Neuronal stem cell (in vitro differentiated cells): ENCODE measurements around the gene EWSR1.

Experiments used
- DNase-seq: peaks from one replicate; pipeline ENCODE4 v3.0.0-alpha.2; 2013; ENCODE audit warnings: low spot score
- H2AFZ ChIP-seq: one replicate; pipeline ENCODE4 v1.6.1; 2013; ENCODE audit warnings: mild to moderate bottlenecking, low read length, inconsistent platforms
- H2AK5ac ChIP-seq: 2 replicates; pipeline ENCODE4 v1.6.1; 2013; ENCODE audit warnings: low read depth, mild to moderate bottlenecking, inconsistent platforms, low read length, moderate library complexity, mixed read lengths
- H2BK120ac ChIP-seq: 2 replicates; pipeline ENCODE4 v1.6.1; 2013; ENCODE audit warnings: low read depth, mild to moderate bottlenecking, inconsistent platforms, low read length, moderate library complexity, mixed read lengths
- H2BK12ac ChIP-seq: one replicate; pipeline ENCODE4 v1.6.1; 2013; ENCODE audit warnings: low read length, inconsistent platforms
- H2BK15ac ChIP-seq: 2 replicates; pipeline ENCODE4 v1.6.1; 2013; ENCODE audit warnings: mild to moderate bottlenecking, low read length, inconsistent platforms, mixed read lengths
- H2BK5ac ChIP-seq: one replicate; pipeline ENCODE4 v1.6.1; 2013; ENCODE audit warnings: inconsistent platforms, mild to moderate bottlenecking, low read length, moderate library complexity
- H3K14ac ChIP-seq: one replicate; pipeline ENCODE4 v1.6.1; 2013; ENCODE audit warnings: low read length, inconsistent platforms
- H3K18ac ChIP-seq: 2 replicates; pipeline ENCODE4 v1.6.1; 2013; ENCODE audit warnings: low read length, inconsistent platforms
- H3K23ac ChIP-seq: 2 replicates; pipeline ENCODE4 v1.6.1; 2013; ENCODE audit warnings: low read depth, mild to moderate bottlenecking, mixed read lengths, low read length, inconsistent platforms; ENCODE audit not compliant: poor library complexity
- H3K27ac ChIP-seq: replicated peaks from 3 replicates; pipeline ENCODE4 v1.5.1; 2013; ENCODE audit warnings: low read length, inconsistent platforms
- H3K27me3 ChIP-seq, 3 experiments: 2 replicates each; pipeline ENCODE4 v1.6.1; 2013; ENCODE audit warnings: low read length in 3 of 3, mild to moderate bottlenecking in 2 of 3, inconsistent platforms in 1 of 3, low read depth in 1 of 3, mixed read lengths in 1 of 3, moderate library complexity in 1 of 3; ENCODE audit not compliant: control insufficient read depth in 3 of 3, insufficient read depth in 3 of 3
- H3K36me3 ChIP-seq, 2 donors: replicated peaks in 1 of 2; 2 replicates each; pipeline ENCODE4 v1.6.1; 2013; ENCODE audit warnings: low read length in 2 of 2; ENCODE audit not compliant: control insufficient read depth in 2 of 2, insufficient read depth in 2 of 2
- H3K4ac ChIP-seq: 2 replicates; pipeline ENCODE4 v1.6.1; 2013; ENCODE audit warnings: inconsistent platforms, mild to moderate bottlenecking, low read length, moderate library complexity
- H3K4me1 ChIP-seq, 2 donors: 1 replicate in 1 of 2; 2 replicates in 1 of 2; pipeline ENCODE4 v1.6.1; 2013; ENCODE audit warnings: low read length in 2 of 2, low read depth in 1 of 2; ENCODE audit not compliant: control insufficient read depth in 2 of 2, insufficient read depth in 1 of 2
- H3K4me2 ChIP-seq: one replicate; pipeline ENCODE4 v1.6.1; 2013; ENCODE audit warnings: mild to moderate bottlenecking, low read length, inconsistent platforms; ENCODE audit not compliant: insufficient read depth, poor library complexity, severe bottlenecking
- H3K4me3 ChIP-seq, 2 donors: 2 replicates each; pipeline ENCODE4 v1.5.1; 2013; ENCODE audit warnings: low read length in 2 of 2, mild to moderate bottlenecking in 2 of 2, inconsistent platforms in 1 of 2, moderate library complexity in 1 of 2
- H3K79me1 ChIP-seq: one replicate; pipeline ENCODE4 v1.6.1; 2013; ENCODE audit warnings: low read depth, mild to moderate bottlenecking, inconsistent platforms, low read length, moderate library complexity
- H3K9ac ChIP-seq: one replicate; pipeline ENCODE4 v1.6.1; 2013; ENCODE audit warnings: mild to moderate bottlenecking, low read depth, low read length, inconsistent platforms; ENCODE audit not compliant: poor library complexity
- H3K9me3 ChIP-seq, 2 donors: replicated peaks in 1 of 2; 2 replicates each; pipeline versions ENCODE3 to v1.6.1; 2013; ENCODE audit warnings: low read length in 2 of 2, mild to moderate bottlenecking in 2 of 2, inconsistent platforms in 1 of 2, low read depth in 1 of 2, mixed read lengths in 1 of 2, moderate library complexity in 1 of 2; ENCODE audit not compliant: control insufficient read depth in 2 of 2, insufficient read depth in 1 of 2
- H4K8ac ChIP-seq: one replicate; pipeline ENCODE4 v1.6.1; 2013; ENCODE audit warnings: low read depth, mild to moderate bottlenecking, inconsistent platforms, low read length, moderate library complexity
- H4K91ac ChIP-seq: one replicate; pipeline ENCODE4 v1.6.1; 2013; ENCODE audit warnings: low read length, low read depth, mild to moderate bottlenecking, inconsistent platforms; ENCODE audit not compliant: poor library complexity
- WGBS, 2 donors: extraction: QIAGEN DNeasy Blood & Tissue Kit; methylation state at CpG; one replicate each; pipeline ENCODE4 v1.1.7; 2013; ENCODE audit warnings: missing lambda C conversion rate in 2 of 2, mixed read lengths in 1 of 2; ENCODE audit not compliant: insufficient read length in 2 of 2, insufficient replicate concordance in 1 of 2; ENCODE audit errors: extremely low coverage in 2 of 2; 5-methylcytosine and 5-hydroxymethylcytosine counted together

EWSR1 gene

DNA sequence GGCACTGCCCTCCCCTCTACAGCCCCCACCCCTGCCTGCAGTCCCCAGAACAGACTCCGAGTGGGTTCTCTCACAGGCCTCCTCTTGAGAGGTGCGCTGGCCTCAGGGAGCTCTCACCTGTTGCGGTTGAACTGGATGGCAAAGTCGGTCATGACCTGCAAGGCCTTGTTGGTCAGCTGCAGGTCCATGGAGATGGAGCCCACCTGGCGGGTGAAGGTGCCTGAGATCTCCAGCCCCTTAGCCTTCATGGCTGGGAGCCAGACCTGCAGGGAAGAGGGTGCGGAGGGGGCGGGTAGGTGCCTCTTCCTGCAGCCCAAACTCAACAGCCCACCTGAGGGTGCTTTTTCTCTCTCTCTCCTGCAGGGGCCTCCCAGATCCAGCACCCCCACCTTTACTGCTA, 66.1 kb downstream of the EWSR1 start:
- Histone ChIP-seq H3K23ac (no peak overlapping the region), H3K18ac (no peak overlapping the region), H3K79me1 (no peaks in the 10 kb centered on the region), H4K91ac (no peak overlapping the region), H2BK120ac (no peak overlapping the region), H3K4me2 (no peak overlapping the region), H3K4me1 (peaks cover 4 to 7% of the 10 kb centered on the region in 2 donors), H3K27me3 (no peaks in the 10 kb centered on the region), H3K9me3 (peaks cover 0 to 2% of the 10 kb centered on the region in 2 donors), H2BK12ac (no peak overlapping the region), H4K8ac (peak overlapping the region; percentile 48), H2AFZ (no peak overlapping the region), H3K9ac (no peak overlapping the region), H3K36me3 (peaks cover 34 to 81% of the 10 kb centered on the region in 2 donors), H2BK15ac (no peak overlapping the region), H3K14ac (no peak overlapping the region), H2AK5ac (no peak overlapping the region), H2BK5ac (no peak overlapping the region), H3K4ac (no peak overlapping the region), H3K27ac (no peak overlapping the region), H3K4me3 (no peak overlapping the region)
- WGBS, 2 donors, result no CpG with 5 or more reads among the region's 7 CpGs
- no peak for DNase-seq

DNA sequence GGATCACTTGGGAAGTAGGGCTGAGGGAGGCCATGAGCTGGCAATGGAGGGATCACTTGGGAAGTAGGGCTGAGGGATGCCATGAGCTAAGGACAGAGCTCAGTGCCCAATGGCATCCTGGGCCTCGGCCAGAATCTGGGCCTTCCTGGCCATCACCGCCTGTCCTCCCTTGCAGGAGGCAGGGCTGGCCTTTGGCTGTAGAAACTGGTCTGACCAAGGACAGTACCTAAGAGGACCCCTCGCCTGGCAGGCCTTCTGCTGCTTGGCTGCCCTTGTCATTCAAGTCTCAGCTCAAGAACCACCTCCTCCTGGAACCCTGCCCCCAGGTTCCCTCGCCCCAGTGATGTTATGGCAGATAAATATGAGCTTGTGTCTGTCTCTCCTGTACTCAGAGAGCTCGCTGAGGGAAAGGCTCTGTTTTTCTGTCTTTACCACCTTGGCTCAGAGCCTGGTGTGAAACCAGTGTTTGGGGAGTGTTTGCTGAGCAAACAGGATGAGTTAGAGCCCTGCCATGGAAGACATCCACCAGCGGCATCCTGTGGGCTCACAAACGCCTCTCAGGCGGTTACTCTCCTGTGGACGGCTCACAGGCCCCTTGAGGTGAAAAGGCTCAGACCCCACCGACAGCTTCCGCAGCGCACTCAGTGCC, 66.8 kb downstream of the EWSR1 start:
- H3K79me1 ChIP-seq, result no peaks in the 10 kb centered on the region
- H2BK15ac ChIP-seq, result no peak overlapping the region
- peak overlapping the region; percentile 50 for H3K23ac ChIP-seq
- DNase-seq, result no peak
- H3K27me3 ChIP-seq, result no peaks in the 10 kb centered on the region
- peak overlapping the region; percentile 8 for H3K14ac ChIP-seq
- H3K9ac ChIP-seq, result no peak overlapping the region
- H3K4ac ChIP-seq, result no peak overlapping the region
- H4K8ac ChIP-seq, result no peak overlapping the region
- peaks cover 34 to 81% of the 10 kb centered on the region in 2 donors for H3K36me3 ChIP-seq
- no peak overlapping the region for H2AK5ac ChIP-seq
- no peak overlapping the region for H3K4me2 ChIP-seq
- no peak overlapping the region for H2BK12ac ChIP-seq
- peak overlapping the region; percentile 13 for H2BK5ac ChIP-seq
- H3K4me3 ChIP-seq, result peak overlapping the region in 1 of 2 donors; percentile 41
- H3K27ac ChIP-seq, result no peak overlapping the region
- H3K4me1 ChIP-seq, result peaks cover 4 to 7% of the 10 kb centered on the region in 2 donors
- H2BK120ac ChIP-seq, result no peak overlapping the region
- H2AFZ ChIP-seq, result no peak overlapping the region
- H3K18ac ChIP-seq, result no peak overlapping the region
- peaks cover 0 to 2% of the 10 kb centered on the region in 2 donors for H3K9me3 ChIP-seq
- no CpG with 5 or more reads among the region's 12 CpGs for WGBS, 2 donors
- no peak overlapping the region for H4K91ac ChIP-seq

DNA sequence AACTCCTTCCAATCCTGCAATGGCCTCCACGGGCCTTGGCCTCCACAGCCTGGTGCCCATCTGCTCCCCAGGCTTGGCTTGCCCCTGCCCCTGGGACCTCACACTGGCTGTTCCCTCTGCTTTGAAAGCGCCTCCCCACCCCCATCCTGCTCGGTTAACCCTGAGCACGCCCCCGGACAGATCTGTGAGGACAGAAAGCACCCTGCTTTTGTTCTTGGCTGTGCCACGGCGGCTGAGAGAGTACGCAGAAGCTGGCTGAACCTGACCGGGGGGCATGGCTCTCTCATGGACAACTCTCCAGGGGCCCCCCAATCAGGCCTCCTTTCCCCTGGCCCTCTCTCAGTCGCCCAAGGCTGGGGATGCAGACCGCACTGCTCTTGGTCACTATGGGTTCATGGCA, 67.6 kb downstream of the EWSR1 start:
- peaks cover 35 to 82% of the 10 kb centered on the region in 2 donors for H3K36me3 ChIP-seq
- no peaks in the 10 kb centered on the region for H3K79me1 ChIP-seq
- peak overlapping the region; percentile 30 for H4K8ac ChIP-seq
- H2AFZ ChIP-seq, result no peak overlapping the region
- peaks cover 2 to 6% of the 10 kb centered on the region in 2 donors for H3K4me1 ChIP-seq
- H3K4ac ChIP-seq, result no peak overlapping the region
- DNase-seq, result no peak
- H2BK15ac ChIP-seq, result no peak overlapping the region
- H3K14ac ChIP-seq, result no peak overlapping the region
- H2BK120ac ChIP-seq, result no peak overlapping the region
- no peak overlapping the region for H2BK12ac ChIP-seq
- H3K9me3 ChIP-seq, result peaks cover 0 to 2% of the 10 kb centered on the region in 2 donors
- H3K4me3 ChIP-seq, result no peak overlapping the region
- no peak overlapping the region for H4K91ac ChIP-seq
- H2AK5ac ChIP-seq, result no peak overlapping the region
- H3K27me3 ChIP-seq, result no peaks in the 10 kb centered on the region
- no peak overlapping the region for H3K27ac ChIP-seq
- no peak overlapping the region for H3K18ac ChIP-seq
- H3K9ac ChIP-seq, result no peak overlapping the region
- H3K23ac ChIP-seq, result no peak overlapping the region
- H3K4me2 ChIP-seq, result no peak overlapping the region
- WGBS, 2 donors, result no CpG with 5 or more reads among the region's 11 CpGs
- no peak overlapping the region for H2BK5ac ChIP-seq

DNA sequence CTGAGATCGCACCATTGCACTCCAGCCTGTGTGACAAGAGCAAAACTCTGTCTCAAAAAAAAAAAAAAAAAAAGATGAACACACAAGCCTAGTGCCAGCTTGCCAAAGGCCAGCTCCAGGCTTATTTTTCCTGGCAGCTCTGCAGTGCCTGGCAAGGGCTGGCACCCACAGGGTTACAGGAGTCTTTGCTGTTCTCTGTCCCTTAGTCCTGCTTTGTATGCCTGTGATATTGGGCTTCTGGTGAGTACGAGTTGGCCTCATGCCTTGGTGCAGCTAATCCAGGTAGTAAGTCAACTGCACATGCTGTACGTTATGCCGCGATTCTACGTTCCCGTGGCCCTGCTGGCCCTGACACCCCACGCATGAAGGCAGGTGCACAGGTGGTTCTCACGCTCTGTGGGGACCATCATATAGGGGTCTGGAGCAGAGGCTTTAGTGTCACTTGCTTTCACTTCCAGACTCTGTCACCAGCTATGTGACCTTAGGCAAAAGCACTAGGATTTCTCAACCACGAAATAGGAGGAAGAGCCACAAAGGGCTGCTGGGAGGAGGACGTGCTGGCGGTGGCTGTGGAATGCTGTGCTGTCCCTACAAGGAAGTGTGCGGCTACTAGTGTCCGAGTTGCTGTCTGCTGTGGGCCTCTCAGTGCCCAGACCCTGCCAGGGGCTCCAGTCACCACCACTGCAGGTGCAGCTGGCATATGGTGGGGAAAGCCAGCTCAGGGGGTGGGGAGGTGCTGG, 68.9 kb downstream of the EWSR1 start:
- Histone ChIP-seq H2BK5ac (no peak overlapping the region), H3K36me3 (peaks cover 43 to 85% of the 10 kb centered on the region in 2 donors), H2AK5ac (no peak overlapping the region), H3K4ac (no peak overlapping the region), H3K14ac (no peak overlapping the region), H2BK12ac (no peak overlapping the region), H2AFZ (no peak overlapping the region), H3K4me3 (no peak overlapping the region), H2BK120ac (no peak overlapping the region), H3K23ac (no peak overlapping the region), H4K91ac (no peak overlapping the region), H3K27ac (no peak overlapping the region), H4K8ac (peak overlapping the region; percentile 1), H3K27me3 (no peaks in the 10 kb centered on the region), H2BK15ac (no peak overlapping the region), H3K79me1 (peaks cover 2% of the 10 kb centered on the region), H3K4me1 (no peaks in the 10 kb centered on the region), H3K9me3 (peaks cover 0 to 2% of the 10 kb centered on the region in 2 donors), H3K18ac (no peak overlapping the region), H3K9ac (no peak overlapping the region), H3K4me2 (no peak overlapping the region)
- no CpG with 5 or more reads among the region's 14 CpGs for WGBS, 2 donors
- no peak for DNase-seq
